Endometrial microvascular endothelial cells (primary cell): ENCODE measurements around the gene HEG1. TPM values are rescaled to one million over a fixed set of nuclear protein-coding genes. Genes with fewer than 3 reads are reported as not detected.

Experiments used
- in situ Hi-C: cut with HindIII; loops from 2 replicates; pipeline ENCODE4 v1.10.0; 2017; ENCODE audit warnings: low sequenced_read_pairs, low pct_unique_long_range_greater_than_20kb; ENCODE audit errors: inconsistent ontology term
- total RNA-seq: library from RNA; depleted of rRNA; stranded (reverse); fragments of >200 nt; gene quantifications from one replicate; pipeline ENCODE4 v1.2.3, GENCODE V29; 2015; ENCODE audit errors: inconsistent ontology term

HEG1 gene
- total RNA-seq, 1 donor from 2014 or later = 52.7 TPM

GRCh38 chr3:125024817-125025216 is 31.0 kb downstream of the HEG1 start:
- in situ Hi-C loops = no loop called here

GRCh38 chr3:125023833-125024555 is 31.8 kb downstream of the HEG1 start:
- in situ Hi-C loops = no loop called here

- in situ Hi-C loops = no loop called here
Measured at GRCh38 chr3:125022206-125022605, 33.6 kb downstream of the HEG1 start.

GRCh38 chr3:125019271-125019670 is 36.5 kb downstream of the HEG1 start:
- in situ Hi-C loops = no loop called here

GRCh38 chr3:125017406-125017805 is 38.4 kb downstream of the HEG1 start:
- in situ Hi-C loops = no loop called here

- in situ Hi-C loops = no loop called here
Measured at GRCh38 chr3:125014570-125015179, 41.1 kb downstream of the HEG1 start.

- in situ Hi-C loops = no loop called here
Measured at GRCh38 chr3:125013095-125013494, 42.7 kb downstream of the HEG1 start.

- in situ Hi-C loops = no loop called here
Measured at GRCh38 chr3:125011941-125012340, 43.9 kb downstream of the HEG1 start.

- in situ Hi-C loops = no loop called here
Measured at GRCh38 chr3:125010393-125010792, 45.4 kb downstream of the HEG1 start.

- in situ Hi-C loops = no loop called here
Measured at GRCh38 chr3:125008766-125009165, 47.0 kb downstream of the HEG1 start.

- in situ Hi-C loops = no loop called here
Measured at GRCh38 chr3:125006291-125006731, 49.5 kb downstream of the HEG1 start.

GRCh38 chr3:125005676-125006075 is 50.1 kb downstream of the HEG1 start:
- in situ Hi-C loops = no loop called here

GRCh38 chr3:125005222-125005621 is 50.6 kb downstream of the HEG1 start:
- in situ Hi-C loops = no loop called here

GRCh38 chr3:125003859-125004595 is 51.8 kb downstream of the HEG1 start:
- in situ Hi-C loops = no loop called here

- in situ Hi-C loops = no loop called here
Measured at GRCh38 chr3:125003369-125003853, 52.4 kb downstream of the HEG1 start.

- in situ Hi-C loops = no loop called here
Measured at GRCh38 chr3:125002414-125003368, 53.1 kb downstream of the HEG1 start.

- in situ Hi-C loops = no loop called here
Measured at GRCh38 chr3:125001557-125002413, 54.0 kb downstream of the HEG1 start.

GRCh38 chr3:125000661-125001060 is 55.1 kb downstream of the HEG1 start:
- in situ Hi-C loops = no loop called here
